Hematopoietic multipotent progenitor cell treated with erythropoietin and hydrocortisone succinate and interleukin-3 and kit ligand, for 17 days (in vitro differentiated cells): ENCODE measurements around the gene ABHD3.
"Not testable (repeated sequence)": the region's sequence is repeated elsewhere in the genome, so short reads cannot be mapped to it uniquely, and the experiment has no call there.

Experiments
- DNase-seq: peaks from one replicate; pipeline ENCODE4 v3.0.0-alpha.2; 2015; ENCODE audit warnings: low spot score

ABHD3 gene

DNA sequence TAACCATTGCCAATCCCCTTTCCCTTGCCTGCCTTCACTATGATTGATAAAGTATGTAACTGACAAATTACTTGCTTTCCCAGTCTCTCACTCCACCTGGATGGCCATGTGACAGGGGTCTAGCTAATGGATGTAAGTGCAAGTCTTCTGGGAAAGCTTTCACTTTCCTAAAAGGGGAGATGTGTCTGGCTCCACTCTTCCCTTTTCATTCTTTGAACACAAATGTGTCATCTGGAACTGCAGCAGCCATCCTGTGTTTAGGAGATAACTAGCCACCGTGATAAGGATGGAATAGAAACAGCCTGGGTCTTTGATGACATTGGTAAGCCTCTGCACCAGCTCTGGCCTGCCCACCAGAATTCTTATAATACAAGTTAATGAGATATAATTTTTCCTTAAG, 54.3 kb downstream of the ABHD3 start:
- peak; percentile 34 for DNase-seq

DNA sequence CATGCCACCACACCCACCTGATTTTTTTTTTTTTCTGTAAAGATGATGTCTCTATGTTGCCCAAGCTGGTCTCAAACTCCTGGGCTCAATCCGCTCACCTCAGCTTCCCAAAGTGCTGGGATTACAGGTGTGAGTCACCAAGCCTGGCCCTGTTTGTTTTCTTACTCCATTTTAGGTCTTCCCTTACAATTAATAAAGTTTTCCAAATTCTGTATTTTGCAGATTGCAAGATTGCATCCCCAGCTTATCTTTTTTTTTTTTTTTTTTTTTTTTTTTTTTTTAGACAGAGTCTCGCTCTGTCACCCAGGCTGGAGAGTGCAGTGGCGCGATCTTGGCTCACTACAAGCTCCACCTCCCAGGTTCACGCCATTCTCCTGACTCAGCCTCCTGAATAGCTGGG, 64.2 kb downstream of the ABHD3 start:
- not testable (repeated sequence) for DNase-seq

DNA sequence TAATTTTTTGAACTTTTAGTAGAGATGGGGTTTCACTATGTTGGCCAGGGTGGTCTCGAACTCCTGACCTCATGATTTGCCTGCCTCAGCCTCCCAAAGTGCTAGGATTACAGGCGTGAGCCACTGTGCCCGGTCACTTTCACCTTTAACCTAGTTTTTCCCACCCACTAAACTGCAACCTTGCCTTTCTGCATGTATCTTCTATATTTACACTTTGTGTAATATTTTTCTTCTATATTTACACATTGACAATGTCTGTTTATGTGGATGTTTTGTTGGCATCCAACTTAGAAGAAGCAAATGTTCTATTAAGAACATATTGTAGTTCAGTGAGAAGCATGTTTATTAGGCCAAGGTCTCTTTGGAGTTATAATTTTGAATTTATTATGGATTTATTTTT, 65.8 kb downstream of the ABHD3 start:
- no peak for DNase-seq

DNA sequence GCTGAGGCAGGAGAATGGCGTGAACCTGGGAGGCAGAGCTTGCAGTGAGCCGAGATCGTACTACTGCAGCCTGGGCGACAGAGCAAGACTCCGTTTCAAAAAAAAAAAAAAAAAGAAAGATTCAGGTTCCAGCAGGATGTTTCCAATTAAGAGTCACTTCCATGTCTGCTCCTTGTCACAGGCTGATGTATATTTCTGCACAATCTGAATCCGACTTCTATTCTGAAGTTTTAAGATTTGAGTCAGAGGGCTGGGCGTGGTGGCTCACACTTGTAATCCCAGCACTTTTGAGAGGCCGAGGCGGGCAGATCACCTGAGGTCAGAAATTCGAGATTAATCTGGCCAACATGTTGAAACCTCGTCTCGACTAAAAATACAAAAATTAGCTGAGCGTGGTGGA, 67.8 kb downstream of the ABHD3 start:
- no peak for DNase-seq

DNA sequence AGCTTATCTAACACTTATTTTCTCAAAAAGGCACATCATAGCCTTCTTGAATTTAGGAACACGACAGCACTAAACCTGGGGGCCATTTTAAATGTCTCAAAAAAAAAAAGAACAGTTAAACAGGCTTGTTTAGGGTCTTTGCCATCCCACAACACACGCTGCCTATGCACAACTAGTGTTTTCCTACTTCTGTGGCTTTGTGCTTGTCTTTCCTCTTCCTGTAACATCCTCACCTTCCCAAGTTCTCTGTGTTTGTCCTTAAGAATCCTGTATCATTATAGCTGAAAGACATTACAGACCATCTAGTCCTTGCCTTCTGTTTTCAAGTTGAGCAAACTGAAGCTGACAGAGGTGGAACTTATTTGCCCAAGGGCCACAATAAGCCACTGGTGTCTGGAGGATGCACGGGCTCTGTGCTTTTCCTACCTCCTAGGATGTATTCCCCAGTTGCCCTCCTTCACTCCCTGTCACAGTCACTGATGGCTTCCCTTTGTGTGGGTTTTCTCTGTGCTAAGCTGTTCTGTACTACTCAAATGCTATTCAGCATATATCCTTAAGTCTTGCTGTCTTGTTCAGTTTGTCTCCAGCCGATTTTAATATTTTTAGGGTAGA, 69.9 kb downstream of the ABHD3 start:
- DNase-seq, result no peak

DNA sequence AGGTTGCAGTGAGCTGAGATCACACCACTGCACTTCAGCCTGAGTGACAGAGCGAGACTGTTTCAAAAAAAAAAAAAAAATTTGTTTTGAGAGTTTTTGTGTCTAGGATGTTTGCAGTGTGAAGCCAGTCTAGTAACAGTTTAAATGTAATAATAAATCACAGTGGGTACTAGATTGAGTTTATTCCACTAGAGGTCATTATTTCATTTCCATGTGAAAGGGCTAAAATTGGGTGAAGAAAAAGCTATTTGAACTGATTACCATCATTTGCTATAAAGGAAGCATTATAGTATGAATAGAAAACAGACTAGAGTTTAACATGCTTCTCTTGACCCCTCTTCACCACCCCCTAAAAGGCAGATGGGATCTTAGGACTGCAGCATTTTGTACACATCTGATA, 72.2 kb downstream of the ABHD3 start:
- no peak for DNase-seq

DNA sequence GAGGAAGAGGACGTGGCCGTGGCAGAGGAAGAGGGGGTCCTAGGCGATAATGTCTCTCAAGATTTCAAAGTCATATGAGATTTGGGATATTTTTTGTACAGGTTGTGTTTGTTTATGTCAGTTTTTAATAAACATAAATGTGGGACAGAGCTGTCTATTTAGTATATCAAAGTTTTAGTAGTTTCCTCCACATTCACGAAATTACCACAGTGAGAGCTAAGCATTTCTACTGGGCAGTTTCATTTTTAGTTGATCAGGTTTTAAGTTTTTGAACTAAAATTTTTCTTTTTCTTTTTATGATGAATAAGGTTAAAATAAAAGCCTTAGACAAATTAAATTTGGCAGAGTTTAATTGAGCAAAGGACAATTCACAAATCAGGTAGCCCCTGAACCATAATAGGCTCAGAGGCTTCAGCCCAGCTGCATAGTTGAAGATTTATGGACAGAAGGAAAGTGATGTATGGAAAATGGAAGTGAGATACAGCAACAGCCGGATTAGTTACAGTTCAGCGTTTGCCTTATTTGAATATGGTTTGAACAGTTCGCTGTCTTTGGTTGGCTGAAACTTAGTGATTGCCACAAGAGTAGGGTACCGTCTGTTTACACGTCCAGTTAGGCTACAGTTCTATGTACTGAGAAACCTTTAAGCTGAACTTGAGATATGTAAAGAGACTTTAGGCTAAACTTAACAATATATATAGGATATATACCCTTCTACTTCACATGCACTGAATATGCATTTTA, 75.3 kb downstream of the ABHD3 start:
- DNase-seq, result no peak

DNA sequence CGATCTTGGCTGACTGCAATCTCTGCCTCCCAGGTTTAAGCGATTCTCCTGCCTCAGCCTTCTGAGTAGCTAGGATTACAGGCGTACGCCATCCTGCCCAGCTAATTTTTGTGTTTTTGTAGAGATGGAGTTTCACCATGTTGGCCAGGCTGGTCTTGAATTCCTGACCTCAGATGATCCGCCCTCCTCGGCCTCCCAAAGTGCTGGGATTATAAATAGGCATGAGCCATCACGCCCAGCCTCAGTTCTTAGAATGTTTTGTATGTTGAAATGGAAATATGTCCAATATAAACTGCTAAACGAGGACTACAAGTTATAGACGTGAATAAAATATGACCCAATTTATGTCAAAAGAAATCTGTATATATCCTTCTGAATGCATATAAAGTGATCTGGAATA, 82.9 kb downstream of the ABHD3 start:
- DNase-seq, result not testable (repeated sequence)

DNA sequence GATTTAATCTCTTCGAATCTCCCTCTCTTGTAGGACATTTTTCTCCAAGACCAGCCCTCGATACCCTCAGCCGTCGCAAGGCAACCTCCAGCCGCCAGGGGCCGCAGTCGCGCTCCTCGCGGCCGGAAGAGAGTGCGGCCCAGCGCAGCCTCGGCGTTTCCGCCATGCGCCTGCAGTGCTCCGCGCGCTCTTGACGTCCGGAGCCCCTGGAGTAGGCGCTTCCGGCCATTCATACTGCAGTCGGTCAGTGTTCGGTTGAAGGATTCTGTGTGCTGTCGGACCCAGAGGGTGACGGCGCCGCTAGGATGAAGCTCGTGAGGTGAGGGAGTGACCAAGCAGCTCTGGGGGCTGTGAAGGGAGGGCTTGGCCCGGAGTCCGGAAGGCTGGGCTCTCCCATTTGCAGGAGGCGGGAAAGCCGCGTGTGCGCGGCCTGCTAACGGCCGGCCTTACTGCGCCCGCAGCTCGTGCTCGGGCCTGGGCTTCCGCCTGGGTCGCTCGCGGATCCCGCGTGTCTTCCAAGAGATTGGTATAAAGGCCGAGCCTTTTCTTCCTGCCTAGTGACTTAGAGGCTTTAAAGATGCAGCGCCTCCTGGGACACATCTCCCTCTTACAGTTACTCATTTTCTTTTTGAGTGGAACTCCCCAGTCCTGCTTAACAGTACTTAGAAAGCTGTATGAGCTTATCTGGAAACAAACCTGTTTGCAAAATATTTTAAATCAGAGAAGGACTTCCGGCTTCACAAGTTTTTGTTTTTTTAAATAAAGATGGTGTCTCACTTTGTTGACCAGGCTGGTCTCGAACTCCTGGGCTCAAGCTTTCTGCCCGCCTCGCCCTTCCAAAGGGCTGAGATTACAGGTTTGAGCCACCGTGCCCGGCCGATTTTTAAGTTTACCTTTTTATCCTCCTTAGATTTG, 92.2 kb downstream of the ABHD3 start, which contains the start of gene SNRPD1:
Gene SNRPD1, plus strand, starts transcription at position 190 of the 915 bp plus-strand sequence. Its CDS starts 116 bp downstream, at position 306.
- DNase-seq, result peak; percentile 86

DNA sequence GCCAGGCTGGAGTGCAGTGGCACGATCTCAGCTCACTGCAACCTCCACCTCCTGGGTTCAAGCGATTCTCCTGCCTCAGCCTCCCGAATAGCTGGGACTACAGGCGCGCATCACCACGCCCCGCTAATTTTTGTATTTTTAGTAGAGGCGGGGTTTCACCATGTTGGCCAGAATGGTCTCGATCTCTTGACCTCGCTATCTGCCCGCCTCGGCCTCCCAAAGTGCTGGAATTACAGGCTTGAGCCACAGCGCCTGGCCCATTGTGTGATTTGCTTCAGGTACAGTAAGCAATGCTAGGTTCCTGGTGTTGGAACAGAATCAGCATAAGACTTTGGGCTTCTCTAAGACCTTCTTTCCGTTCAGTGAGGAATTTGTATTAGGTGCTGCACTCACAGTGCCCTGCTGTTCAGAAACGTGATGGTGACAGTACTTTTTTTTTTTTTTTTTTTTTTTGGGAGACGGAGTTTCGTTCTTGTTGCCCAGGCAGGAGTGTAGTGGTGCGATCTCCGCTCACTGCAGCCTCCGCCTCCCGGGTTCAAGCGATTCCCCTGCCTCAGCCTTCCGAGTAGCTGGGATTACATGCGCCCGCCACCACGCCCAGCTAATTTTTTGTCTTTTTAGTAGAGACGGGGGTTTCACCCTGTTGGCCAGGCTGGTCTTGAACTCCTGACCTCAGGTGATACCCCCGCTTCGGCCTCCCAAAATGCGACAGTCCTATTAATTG, 93.0 kb downstream of the ABHD3 start:
- DNase-seq, result not testable (repeated sequence)

DNA sequence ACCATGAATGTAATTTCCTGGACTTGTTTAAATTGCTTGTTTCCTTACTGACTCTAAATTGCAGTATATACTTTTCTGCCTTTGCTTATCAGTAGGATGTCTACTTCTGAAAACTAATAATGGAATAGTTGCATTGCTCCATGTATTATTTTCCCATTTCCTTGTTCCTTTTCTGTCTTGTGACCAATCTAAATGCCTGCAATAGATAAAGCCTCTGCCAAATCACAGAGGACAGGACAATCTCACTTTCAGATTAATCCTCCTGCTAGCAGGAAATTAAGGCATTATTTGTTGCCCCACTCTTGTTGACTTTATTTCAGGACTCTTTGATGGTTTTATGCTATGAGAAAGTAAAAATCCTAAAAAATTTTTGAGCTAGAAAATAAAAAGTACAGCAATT, 99.4 kb downstream of the ABHD3 start:
- no peak for DNase-seq

DNA sequence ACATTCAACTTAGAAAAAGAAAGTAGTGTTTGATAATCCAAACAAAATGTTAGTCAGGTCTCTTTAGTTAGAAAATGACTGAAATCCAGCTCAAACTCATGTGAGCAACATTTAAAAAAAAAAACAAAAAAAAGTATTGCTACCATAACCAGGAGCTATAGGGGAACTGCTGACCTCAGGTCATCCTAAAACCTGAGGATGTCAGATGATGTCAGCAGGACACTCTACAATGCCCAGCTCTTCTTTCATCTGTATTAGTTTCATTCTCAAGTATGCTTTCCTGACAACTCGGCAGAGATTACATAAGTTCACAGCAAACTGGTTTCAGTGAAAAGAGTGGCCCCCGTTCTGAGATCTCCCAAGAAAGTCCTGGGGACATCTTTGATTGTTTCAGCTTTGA, 99.9 kb downstream of the ABHD3 start:
- no peak for DNase-seq

DNA sequence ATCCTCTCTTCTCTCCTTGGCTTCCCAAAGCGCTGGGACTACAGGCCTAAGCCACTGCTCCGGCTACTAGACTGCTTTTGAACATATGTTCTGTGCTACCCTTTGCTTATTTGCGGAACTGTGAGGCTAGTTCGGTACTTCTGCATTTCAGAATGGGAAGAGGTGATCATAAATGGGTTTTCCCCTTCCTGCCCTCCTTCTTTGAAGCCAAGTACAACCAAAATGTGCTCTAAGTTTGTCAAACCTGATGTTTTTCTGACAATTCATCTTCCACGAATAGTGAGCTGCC, 102.3 kb downstream of the ABHD3 start:
- no peak for DNase-seq
